ENCODE measurements around the gene CD46. TPM values are rescaled to one million over a fixed set of nuclear protein-coding genes. Genes with fewer than 3 reads are reported as not detected.
"Not testable (repeated sequence)": the region's sequence is repeated elsewhere in the genome, so short reads cannot be mapped to it uniquely, and the experiment has no call there.

Gene CD46
- total RNA-seq, result 120 TPM

DNA sequence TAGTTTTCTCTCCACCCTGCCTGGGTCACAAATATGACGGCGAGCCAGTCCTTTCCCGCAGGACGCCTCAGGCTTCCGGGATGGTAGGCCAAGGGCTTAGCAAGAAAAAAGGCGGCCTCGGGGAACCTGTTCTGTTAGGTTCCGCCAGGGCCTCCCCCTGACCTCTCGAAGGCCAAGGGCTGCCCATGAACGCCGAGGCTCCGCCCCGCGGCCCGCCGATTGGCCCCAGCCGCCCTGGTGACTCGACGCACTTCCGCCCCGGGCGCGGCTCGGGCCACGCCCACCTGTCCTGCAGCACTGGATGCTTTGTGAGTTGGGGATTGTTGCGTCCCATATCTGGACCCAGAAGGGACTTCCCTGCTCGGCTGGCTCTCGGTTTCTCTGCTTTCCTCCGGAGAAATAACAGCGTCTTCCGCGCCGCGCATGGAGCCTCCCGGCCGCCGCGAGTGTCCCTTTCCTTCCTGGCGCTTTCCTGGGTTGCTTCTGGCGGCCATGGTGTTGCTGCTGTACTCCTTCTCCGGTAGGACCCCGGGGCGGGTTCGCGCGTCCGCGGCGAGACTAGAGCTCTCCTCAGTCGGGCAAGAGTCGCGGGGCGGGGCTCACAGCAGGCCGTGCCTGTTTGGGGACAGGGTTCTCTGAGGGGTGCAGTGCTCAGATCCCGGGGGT lies at the start of gene CD46:
Gene CD46 (plus strand): TSS at position 265 of the 666 bp plus-strand sequence. CDS start 159 bp downstream, at position 424.
- H3K4me1 ChIP-seq (ENCODE audit: insufficient read depth, low read length), result peaks cover 48% of the 10 kb centered on the region

DNA sequence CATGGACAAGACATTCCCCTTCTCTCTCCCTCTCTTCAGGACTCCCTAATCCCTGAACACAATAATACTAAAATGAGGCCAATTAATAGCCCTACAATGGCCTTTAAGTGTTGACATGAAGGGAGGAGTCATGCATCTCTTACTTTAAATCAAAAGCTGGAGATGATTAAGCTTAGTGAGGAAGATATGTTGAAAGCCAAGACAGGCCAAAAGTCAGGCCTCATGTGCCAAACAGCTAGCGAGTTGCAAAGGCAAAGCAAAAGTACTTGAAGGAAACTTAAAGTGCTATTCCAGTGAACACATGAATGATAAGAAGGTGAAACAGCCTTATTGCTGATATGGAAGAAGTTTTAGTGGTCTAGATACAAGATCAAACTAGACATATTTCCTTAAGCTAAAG lies 49.5 kb upstream of the CD46 start:
- no peaks in the 10 kb centered on the region for H3K27me3 ChIP-seq (ENCODE audit: insufficient read depth, low read length)
- no peaks in the 10 kb centered on the region for H3K9me3 ChIP-seq (ENCODE audit: low read depth, low read length)
- H3K4me1 ChIP-seq (ENCODE audit: insufficient read depth, low read length), result no peaks in the 10 kb centered on the region
- H3K4me3 ChIP-seq (ENCODE audit: low read length), result no peak overlapping the region

More for the DNA sequence above, at the start of gene CD46:
- H3K27me3 ChIP-seq (ENCODE audit: insufficient read depth, low read length), result no peaks in the 10 kb centered on the region
- H3K4me3 ChIP-seq (ENCODE audit: low read length), result peak within 1 kb of the TSS; percentile 68
- H3K9me3 ChIP-seq (ENCODE audit: low read depth, low read length), result no peaks in the 10 kb centered on the region

DNA sequence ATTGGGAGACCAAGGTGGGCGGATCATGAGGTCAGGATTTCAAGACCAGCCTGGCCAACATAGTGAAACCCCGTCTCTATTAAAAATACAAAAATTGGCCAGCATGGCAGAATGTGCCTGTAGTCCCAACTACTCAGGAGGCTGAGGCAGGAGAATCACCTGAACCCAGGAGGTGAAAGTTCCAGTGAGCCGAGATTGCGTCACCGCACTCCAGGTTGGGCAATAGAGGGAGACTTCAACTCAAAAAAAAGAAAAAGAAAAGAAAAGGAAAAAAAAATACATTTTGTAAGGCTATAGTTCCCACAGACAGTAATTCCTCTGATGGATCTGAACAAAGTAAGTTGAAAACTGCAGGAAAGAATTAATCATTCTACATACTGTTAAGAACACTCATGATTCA lies 48.1 kb upstream of the CD46 start:
- Histone ChIP-seq H3K9me3 (ENCODE audit: low read depth, low read length) (no peaks in the 10 kb centered on the region), H3K27me3 (ENCODE audit: insufficient read depth, low read length) (no peaks in the 10 kb centered on the region), H3K4me1 (ENCODE audit: insufficient read depth, low read length) (no peaks in the 10 kb centered on the region), H3K4me3 (ENCODE audit: low read length) (no peak overlapping the region)

DNA sequence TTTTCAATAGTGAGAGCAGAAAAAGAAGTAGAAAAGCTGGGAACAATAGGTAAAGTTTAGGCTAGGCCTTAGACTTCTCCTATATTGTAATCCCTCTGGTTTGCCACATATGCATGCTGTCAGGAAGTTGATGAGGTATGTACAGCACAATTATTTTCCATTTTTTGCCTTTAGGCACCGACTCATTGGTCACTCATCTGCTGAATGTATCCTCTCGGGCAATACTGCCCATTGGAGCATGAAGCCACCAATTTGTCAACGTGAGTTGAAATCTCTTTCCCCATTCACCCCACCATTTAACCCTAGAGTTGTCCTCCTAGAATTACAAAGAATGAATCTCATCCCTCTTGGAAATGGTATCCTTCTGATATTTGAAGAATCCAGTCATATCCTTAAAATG lies 43.9 kb upstream of the CD46 start:
- not testable (repeated sequence) for H3K4me1 ChIP-seq (ENCODE audit: insufficient read depth, low read length); H3K9me3 ChIP-seq (ENCODE audit: low read depth, low read length); H3K27me3 ChIP-seq (ENCODE audit: insufficient read depth, low read length); H3K4me3 ChIP-seq (ENCODE audit: low read length)

DNA sequence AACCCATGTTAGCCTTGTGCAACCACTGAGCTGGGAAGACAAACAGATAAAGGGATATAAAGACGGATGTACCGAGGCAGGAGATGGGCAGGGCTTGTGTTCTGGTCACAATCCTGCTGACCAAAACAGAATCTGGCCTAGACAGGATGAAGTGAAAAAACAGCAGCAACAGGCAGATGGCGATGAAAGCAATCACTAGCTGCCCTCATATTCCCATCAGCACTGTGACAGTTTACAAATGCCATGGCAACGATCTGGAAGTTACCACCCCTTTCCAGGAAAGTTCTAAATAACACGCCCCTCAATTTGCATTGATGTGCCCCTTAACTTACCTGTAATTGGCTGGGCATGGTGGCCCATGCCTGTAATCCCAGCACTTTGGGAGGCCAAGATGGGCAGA lies 40.6 kb upstream of the CD46 start:
- H3K27me3 ChIP-seq (ENCODE audit: insufficient read depth, low read length), result no peaks in the 10 kb centered on the region

DNA sequence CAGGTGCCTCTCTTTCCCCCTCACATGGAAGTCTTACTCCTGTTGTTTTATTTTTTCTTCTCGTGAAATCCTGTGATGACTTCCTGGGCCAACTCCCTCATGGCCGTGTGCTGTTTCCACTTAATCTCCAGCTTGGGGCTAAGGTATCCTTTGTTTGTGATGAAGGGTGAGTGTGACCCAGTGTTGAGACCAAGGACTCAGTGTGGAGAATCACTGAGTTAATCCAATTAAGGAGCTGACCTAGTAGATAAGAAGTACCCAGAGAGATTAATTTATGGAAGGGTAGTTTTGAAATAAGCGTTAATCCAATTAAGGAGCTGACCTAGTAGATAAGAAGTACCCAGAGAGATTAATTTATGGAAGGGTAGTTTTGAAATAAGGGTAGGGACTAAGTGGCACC lies 39.2 kb upstream of the CD46 start:
- H3K9me3 ChIP-seq (ENCODE audit: low read depth, low read length); H3K27me3 ChIP-seq (ENCODE audit: insufficient read depth, low read length); H3K4me1 ChIP-seq (ENCODE audit: insufficient read depth, low read length); H3K4me3 ChIP-seq (ENCODE audit: low read length): not testable (repeated sequence)

More for the DNA sequence above, 40.6 kb upstream of the CD46 start:
- Histone ChIP-seq H3K4me3 (ENCODE audit: low read length) (no peak overlapping the region), H3K9me3 (ENCODE audit: low read depth, low read length) (no peaks in the 10 kb centered on the region), H3K4me1 (ENCODE audit: insufficient read depth, low read length) (no peaks in the 10 kb centered on the region)

DNA sequence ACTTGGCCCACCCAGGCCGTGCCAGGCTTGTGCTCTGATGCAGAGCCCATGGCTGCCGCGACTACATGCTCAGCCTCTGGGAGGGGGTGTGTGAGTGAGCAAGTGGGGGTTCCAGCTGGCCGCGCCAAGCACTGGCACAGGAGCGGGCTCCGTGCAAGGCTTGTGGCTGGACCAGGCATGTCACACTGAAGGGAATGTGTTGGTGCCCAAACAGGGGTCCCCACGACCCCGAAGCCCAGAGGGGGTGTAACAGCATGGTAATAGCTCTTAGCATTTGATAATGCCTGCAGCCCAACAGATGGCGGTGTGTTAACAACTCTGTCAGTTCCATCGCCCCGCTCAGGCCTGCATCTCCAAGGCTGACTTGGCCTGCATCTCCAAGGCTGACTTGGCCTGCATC lies 38.3 kb upstream of the CD46 start:
- Histone ChIP-seq H3K4me3 (ENCODE audit: low read length) (no peak overlapping the region), H3K9me3 (ENCODE audit: low read depth, low read length) (no peaks in the 10 kb centered on the region), H3K27me3 (ENCODE audit: insufficient read depth, low read length) (no peaks in the 10 kb centered on the region), H3K4me1 (ENCODE audit: insufficient read depth, low read length) (no peaks in the 10 kb centered on the region)

DNA sequence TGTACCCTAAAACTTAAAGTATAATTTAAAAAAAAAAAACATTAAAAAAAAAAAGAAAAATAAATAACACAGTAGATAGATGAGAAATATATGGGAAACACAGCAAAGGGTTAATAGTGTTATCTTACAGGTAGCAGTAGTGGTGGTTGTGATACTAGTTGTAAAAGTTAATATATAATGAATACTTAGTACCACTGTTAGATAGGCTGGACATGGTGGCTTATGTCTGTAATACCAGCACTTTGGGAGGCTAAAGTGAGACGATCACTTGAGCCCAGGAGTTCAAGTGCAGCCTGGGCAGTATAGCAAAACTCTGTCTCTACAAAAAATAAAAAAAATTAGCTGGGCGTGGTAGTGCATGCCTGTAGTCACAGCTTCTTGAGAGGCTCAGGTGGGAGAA lies 32.6 kb upstream of the CD46 start:
- no peaks in the 10 kb centered on the region for H3K4me1 ChIP-seq (ENCODE audit: insufficient read depth, low read length)
- no peak overlapping the region for H3K4me3 ChIP-seq (ENCODE audit: low read length)
- no peaks in the 10 kb centered on the region for H3K27me3 ChIP-seq (ENCODE audit: insufficient read depth, low read length)
- no peaks in the 10 kb centered on the region for H3K9me3 ChIP-seq (ENCODE audit: low read depth, low read length)

DNA sequence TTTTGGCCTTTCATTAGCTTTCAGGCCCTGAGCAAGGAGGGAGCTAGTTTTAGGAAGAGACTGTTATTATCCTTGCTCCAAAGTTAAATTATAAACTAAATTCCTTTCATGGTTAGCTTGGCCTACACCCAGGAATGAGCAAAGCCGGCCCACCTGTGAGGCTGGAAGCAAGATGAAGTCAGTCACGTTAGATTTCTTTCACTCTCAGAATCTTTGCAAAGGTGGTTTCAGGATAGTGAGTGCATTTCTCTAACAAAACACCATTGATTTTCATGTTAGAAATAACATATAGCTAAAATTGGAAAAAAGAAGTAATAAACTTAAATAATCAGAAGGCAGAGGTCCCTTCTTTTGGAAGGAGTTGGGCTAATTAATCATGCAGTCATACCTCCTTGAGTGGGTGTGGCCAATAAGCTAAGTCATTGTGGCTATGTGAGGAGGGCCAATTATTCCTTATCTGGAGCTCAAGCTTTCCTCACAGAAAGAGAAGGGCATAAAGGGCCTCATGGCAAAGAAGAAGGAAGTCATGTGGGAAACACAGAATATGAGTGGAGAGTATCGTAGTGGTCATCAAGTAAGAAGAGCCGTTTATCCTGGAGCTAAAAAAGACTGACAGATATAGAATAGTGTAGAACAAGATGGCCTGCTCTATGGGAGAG lies 23.5 kb upstream of the CD46 start:
- not testable (repeated sequence) for H3K4me1 ChIP-seq (ENCODE audit: insufficient read depth, low read length); H3K4me3 ChIP-seq (ENCODE audit: low read length); H3K27me3 ChIP-seq (ENCODE audit: insufficient read depth, low read length); H3K9me3 ChIP-seq (ENCODE audit: low read depth, low read length)

DNA sequence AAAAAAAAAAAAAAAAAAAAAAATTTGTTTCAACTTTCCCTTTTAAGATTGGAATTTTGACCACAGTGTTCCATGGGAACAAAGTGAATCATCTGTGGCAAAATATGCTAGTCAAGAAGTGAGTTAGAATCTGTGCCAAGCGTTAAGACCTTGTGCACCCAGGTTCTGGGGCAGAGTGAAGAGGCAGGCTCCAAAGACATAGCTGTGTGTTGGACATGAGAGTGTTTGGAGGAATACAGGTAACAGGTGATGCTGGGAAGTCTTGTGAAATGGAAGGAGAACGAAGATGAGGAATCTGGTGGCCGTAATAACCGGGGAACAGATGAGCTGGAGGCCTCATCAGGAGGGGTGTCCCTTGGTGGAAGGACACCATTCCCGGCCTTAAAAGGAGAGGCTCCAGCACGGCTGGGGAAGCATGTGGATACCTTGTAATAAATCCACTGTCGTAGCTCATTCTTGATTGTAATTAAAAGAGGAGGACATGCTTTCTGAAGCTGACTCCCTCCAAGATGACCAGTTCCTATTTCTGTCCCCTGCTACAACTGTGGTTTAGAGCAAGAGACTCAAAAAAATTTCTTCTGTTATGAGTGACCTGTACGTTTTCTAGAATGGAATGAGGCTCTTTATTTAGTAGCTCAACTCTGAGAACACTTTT lies 14.2 kb upstream of the CD46 start:
- H3K4me1 ChIP-seq (ENCODE audit: insufficient read depth, low read length); H3K9me3 ChIP-seq (ENCODE audit: low read depth, low read length); H3K4me3 ChIP-seq (ENCODE audit: low read length); H3K27me3 ChIP-seq (ENCODE audit: insufficient read depth, low read length): not testable (repeated sequence)

DNA sequence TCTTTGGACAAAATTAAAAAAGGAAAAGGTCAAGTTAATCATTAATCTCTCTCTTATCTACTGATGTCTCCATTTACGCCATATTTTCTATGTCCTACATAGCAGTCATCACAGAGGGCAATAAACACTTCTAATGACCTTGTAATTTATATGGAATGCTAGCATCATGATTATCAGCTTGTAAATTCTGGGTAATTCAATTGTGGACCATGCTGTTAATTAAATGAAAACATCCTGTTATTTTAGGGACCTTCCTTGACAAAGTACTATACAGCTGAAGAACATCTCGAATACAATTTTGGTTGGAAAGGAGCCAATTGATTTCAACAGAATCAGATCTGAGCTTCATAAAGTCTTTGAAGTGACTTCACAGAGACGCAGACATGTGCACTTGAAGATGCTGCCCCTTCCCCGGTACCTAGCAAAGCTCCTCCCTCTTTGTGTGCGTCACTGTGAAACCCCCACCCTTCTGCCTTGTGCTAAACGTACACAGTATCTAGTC lies 13.6 kb upstream of the CD46 start:
- H3K4me3 ChIP-seq (ENCODE audit: low read length); H3K9me3 ChIP-seq (ENCODE audit: low read depth, low read length); H3K27me3 ChIP-seq (ENCODE audit: insufficient read depth, low read length); H3K4me1 ChIP-seq (ENCODE audit: insufficient read depth, low read length): not testable (repeated sequence)

DNA sequence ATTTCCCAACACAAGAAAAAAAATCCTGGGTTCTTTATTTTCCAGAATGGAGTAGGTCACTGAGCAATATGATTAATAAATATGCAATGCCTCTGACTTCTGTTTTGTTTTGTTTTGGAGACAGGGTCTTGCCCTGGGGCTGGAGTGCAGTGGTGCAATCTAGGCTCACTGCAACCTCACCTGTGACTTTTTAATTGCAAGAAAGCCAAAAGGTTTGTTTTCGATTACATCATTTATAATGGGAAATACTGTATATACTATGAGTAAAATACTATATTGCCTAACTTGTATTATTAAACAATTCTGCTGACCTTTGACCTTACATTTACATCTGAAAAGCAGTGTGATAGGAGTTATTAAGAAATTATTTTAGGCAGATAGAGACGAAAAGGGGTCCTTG lies 11.6 kb upstream of the CD46 start:
- Histone ChIP-seq H3K4me3 (ENCODE audit: low read length) (no peak overlapping the region), H3K4me1 (ENCODE audit: insufficient read depth, low read length) (peaks cover 5% of the 10 kb centered on the region), H3K9me3 (ENCODE audit: low read depth, low read length) (no peaks in the 10 kb centered on the region), H3K27me3 (ENCODE audit: insufficient read depth, low read length) (no peaks in the 10 kb centered on the region)

DNA sequence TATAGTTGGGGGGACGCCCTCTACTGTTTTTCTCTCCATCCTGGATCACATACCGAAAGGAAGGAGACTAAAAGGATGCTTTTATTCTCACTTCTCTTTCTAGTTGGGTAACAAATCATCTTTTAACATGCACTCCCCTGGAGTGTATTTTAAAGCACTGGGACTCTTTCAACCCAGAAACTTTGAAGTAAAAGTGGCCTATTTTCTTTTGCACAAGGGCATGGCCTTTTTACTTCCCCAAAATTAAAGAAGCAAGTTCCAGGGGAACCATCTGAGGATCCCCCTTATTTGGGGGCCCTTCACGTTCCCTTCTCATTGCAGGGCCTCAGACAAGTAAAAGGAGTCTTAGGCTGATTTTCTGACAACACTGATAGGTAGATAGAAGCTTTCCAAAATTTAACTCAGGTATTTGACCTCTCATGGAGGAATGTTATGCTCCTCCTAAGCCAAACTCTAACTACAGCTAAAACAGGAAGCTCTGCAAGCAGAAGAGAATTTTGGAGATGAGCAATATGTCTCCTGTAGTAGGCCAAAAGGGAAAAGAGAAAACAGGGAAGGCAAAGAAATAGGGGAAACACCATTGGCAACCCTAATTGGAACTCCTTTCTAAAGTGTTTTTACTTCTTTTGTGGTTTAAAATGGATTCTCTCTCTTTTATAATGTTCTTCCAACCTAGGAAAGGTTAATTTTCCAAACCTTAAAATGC lies 8.9 kb upstream of the CD46 start:
- Histone ChIP-seq H3K4me1 (ENCODE audit: insufficient read depth, low read length) (peaks cover 5% of the 10 kb centered on the region), H3K27me3 (ENCODE audit: insufficient read depth, low read length) (no peaks in the 10 kb centered on the region), H3K9me3 (ENCODE audit: low read depth, low read length) (no peaks in the 10 kb centered on the region), H3K4me3 (ENCODE audit: low read length) (no peak overlapping the region)

DNA sequence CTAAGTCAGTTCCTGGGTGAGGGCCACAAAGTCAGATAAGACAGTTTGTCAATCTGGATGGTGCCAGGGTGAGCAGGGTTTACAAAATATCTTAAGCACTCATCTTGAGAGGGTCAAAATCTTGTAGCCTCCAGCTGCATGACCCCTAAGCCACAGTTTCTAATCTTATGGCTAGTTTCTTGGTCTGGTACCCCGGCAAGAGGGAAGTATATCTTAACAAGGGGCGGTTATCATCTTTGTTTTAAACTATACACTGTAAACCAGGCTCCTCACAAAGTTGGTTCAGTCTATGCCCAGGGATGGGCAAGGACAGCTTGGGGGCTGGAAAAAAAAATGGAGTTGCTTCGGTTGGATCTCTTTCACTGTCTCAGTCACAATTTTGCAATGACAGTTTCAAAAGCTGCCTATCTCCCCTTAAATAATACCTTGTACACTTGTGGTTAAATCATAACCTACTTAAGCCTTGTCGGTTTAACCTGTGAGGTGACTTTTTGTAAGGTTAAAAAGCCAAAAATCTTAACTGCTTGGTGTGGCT lies 7.8 kb upstream of the CD46 start:
- Histone ChIP-seq H3K4me1 (ENCODE audit: insufficient read depth, low read length) (peaks cover 5% of the 10 kb centered on the region), H3K9me3 (ENCODE audit: low read depth, low read length) (no peaks in the 10 kb centered on the region), H3K27me3 (ENCODE audit: insufficient read depth, low read length) (no peaks in the 10 kb centered on the region), H3K4me3 (ENCODE audit: low read length) (no peak overlapping the region)

DNA sequence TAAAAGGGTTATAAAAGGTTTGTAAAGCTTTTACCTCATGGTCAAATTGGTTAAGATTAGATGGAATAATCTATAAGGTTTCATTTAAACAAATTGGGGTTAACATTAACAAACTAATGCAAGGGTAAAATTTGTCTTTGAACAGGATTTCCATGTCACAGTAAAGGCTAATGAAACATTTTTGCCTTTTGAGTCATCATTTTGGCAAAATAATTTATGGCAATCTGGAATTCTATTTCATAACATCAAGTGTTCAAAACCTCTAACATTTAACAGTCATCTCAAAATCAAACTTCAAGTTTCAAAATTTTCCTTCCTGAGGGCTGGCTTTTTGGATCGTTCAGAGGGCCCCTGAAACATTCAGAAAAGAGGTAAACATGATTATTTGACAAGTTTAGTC lies 6.6 kb upstream of the CD46 start:
- no peaks in the 10 kb centered on the region for H3K9me3 ChIP-seq (ENCODE audit: low read depth, low read length)

More for the DNA sequence above, 6.6 kb upstream of the CD46 start:
- Histone ChIP-seq H3K4me1 (ENCODE audit: insufficient read depth, low read length) (peaks cover 5% of the 10 kb centered on the region), H3K27me3 (ENCODE audit: insufficient read depth, low read length) (no peaks in the 10 kb centered on the region), H3K4me3 (ENCODE audit: low read length) (no peak overlapping the region)

Data from mononuclear cell (primary cell).